Effector CD8-positive, alpha-beta T cell (primary cell): ENCODE data around the gene PMPCB.

Experiments
- DNase-seq: peaks from one replicate; lab custom pipeline; 2025; lab: John Stamatoyannopoulos, UW

Gene PMPCB

GRCh38 chr7:103317009-103317408, 19.8 kb downstream of the PMPCB start:
- no peak for DNase-seq

- no peak for DNase-seq
Measured at GRCh38 chr7:103325744-103326143, 28.5 kb downstream of the PMPCB start.

GRCh38 chr7:103336761-103337160, 39.5 kb downstream of the PMPCB start:
- DNase-seq, result no peak

DNA sequence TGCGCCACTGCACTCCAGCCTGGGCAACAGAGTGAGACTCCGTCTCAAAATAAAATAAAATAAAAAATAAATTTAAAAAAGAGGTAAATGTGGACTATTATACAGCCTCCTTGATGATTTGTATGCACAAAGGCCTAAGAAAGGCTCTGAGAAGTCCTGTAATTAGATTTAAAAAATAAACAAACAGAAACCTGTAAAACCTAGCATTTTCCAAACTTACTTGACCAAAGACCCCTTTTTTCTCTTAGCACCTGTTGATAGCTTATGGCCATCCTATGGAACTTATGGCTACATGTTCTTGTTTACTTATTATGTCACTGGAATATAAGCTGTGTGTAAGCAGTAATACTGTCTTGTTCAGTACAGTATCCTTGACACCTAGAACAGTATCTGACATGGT, 41.6 kb downstream of the PMPCB start:
- no peak for DNase-seq

- DNase-seq, result no peak
Measured at GRCh38 chr7:103341466-103341865, 44.2 kb downstream of the PMPCB start.

DNA sequence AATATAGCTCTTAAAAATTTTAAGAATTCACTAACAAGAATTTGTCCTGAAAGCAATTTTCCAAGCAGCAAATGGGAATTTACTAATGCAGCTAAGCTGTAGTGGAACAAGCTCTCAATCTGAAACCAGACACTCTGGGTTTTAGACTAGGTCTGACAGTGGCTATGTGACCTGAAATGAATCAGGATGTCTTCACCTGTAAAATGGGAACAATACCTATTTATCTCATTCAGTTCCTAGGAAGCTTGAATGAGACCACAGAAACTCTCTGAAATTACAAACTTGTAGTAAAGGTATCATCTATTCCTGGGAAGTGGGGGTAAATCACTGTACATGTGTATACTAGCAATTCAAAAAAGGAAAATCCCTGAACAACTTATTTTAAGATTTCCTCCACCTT, 46.1 kb downstream of the PMPCB start:
- DNase-seq, result no peak

DNA sequence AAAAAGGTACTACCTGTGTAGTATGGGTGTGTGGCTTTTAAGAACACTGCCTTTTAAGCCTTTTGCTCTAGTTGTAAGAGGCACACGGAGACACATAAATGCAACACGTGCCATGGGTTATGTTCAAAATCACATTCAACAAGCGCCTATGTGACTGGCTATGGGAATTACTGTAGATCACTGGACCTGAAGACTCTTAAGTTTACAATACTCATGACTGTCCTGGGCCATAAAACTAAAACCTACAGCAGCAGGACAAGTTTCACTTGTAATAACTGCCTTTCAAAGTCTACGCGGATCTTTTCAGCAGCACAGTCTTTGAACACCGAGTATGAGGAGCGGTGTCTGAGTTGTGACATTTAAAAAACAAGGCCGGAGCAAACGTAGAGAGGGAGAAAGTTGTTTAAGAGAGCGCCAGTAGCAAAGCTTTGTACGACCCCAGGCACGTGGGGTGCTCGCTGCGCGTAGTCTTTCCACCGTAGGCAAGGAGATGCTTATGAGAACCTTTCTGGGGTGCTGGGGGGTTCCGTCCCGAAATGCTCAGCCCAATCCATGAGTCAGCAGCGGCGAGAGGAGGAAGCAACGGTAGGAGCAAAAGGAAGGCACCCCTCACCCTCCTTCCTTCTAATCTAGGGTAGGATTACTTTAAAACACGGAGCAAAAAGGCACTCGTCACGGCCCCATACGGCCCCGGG, 46.7 kb downstream of the PMPCB start:
- peak; percentile 10 for DNase-seq

DNA sequence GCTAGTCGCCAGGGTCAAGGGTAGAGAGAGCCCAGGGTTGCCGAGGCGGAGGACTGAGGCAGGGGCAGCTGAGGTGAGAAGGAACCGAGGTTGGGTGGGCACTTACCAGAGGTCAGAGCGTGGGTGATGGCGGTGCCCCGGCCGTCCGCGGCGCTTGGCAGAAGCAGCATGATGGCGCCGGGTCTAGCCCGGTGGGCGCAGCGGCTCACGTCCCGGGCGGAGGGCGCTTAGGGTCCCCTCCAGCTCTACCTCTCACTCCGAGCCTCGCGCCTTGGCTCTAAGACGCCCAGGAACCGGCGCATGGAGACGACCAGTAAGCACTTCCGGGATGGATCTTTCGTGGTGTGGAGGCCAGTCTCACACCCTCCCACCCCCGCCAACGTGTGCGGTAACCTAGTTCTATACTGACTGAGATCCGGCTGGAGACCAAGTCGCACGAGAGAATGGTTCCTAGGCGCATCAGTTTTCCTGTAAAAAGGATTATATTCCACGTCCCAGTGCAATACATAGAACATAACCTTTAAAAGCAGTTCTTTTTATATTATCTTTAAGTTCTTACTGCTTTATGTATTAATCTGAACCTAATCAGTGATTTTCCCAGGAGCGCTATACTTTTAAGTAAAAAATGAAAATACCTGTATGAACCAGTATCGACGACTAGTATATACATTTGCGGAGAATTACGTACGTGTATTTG, 47.4 kb downstream of the PMPCB start, which contains the start of gene DNAJC2:
Gene DNAJC2 (minus strand): TSS at position 315 of the 697 bp plus-strand sequence. CDS start 145 bp downstream, at position 170.
- DNase-seq, result peak; percentile 74

- DNase-seq, result no peak
Measured at GRCh38 chr7:103346396-103346795, 49.2 kb downstream of the PMPCB start.

GRCh38 chr7:103347507-103348267, 50.5 kb downstream of the PMPCB start, which contains the start of gene PSMC2:
PSMC2 (plus strand) TSS chr7:103347643; CDS start chr7:103347712, 69 bp downstream.
- DNase-seq, result peak; percentile 76

- no peak for DNase-seq
Measured at GRCh38 chr7:103348452-103348851, 51.2 kb downstream of the PMPCB start.

GRCh38 chr7:103348959-103349358, 51.7 kb downstream of the PMPCB start:
- DNase-seq, result no peak

DNA sequence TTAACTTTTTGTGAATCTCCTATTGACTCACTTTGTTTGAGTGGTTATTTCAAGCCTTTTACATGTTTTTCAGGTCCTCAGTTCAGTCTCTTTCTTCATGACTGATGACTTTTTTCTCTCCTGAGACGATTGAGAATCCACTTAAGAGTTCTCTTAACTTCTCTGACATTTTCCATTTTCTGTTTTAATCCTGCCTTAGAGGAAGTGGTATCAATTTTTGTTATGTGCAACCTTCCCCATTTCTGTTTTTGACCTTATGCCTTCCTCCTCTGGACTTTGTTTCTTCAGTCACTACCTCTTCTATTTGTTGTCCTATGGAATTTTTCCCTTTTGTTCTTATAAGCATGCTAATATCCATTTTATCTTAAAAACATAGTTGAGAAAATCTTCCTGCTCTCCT, 52.6 kb downstream of the PMPCB start:
- DNase-seq, result no peak
